Breast epithelium (tissue), 4 donors: ENCODE results near the gene CCM2L. TPM values are rescaled to one million over a fixed set of nuclear protein-coding genes. Genes with fewer than 3 reads are reported as not detected.

Source experiments
- DNase-seq, 2 donors: peaks; one replicate each; pipeline ENCODE4 v3.0.0-alpha.2; 2019; ENCODE audit warnings: low spot score in 2 of 2
- H3K27ac ChIP-seq, 2 donors: fragments of 200-600 bp; sonication (generic) in 1 of 2; one replicate each; pipeline ENCODE4 v1.5.1; 2016 to 2019; ENCODE audit warnings: mild to moderate bottlenecking in 1 of 2
- H3K27me3 ChIP-seq, 2 donors: fragments of 200-600 bp; sonication (generic) in 1 of 2; one replicate each; pipeline versions ENCODE4 v1.5.1 to v1.6.0; 2017 to 2019; ENCODE audit warnings: control low read depth in 1 of 2, mild to moderate bottlenecking in 1 of 2
- H3K36me3 ChIP-seq: fragments of 200-600 bp; one replicate; pipeline ENCODE4 v1.5.1; 2019
- H3K4me1 ChIP-seq, 2 donors: fragments of 200-600 bp; sonication (generic); one replicate each; pipeline ENCODE4 v1.5.1; 2016 to 2019; ENCODE audit warnings: control low read depth in 1 of 2
- H3K4me3 ChIP-seq, 3 donors: fragments of 200-600 bp; sonication (generic); 1 replicate in 2 of 3; 2 replicates in 1 of 3; pipeline ENCODE4 v1.5.1; 2016 to 2019; ENCODE audit warnings: mild to moderate bottlenecking in 3 of 3, moderate library complexity in 2 of 3
- H3K9me3 ChIP-seq, 2 donors: fragments of 200-600 bp; sonication (generic) in 1 of 2; one replicate each; pipeline ENCODE4 v1.5.1; 2016 to 2019; ENCODE audit warnings: control low read depth in 1 of 2
- POLR2A ChIP-seq: fragments of 450-650 bp; IDR thresholded peaks from one replicate; pipeline ENCODE4 v1.6.1; 2016; ENCODE audit warnings: antibody characterized with exemption, mild to moderate bottlenecking, moderate library complexity
- POLR2AphosphoS5 ChIP-seq, 3 donors: sonication (generic); formaldehyde crosslinking; IDR thresholded peaks; one replicate each; pipeline ENCODE4 v1.6.1; 2017; ENCODE audit warnings: antibody characterized with exemption in 3 of 3
- intact Hi-C: fragments of 100-400 bp; cut with DNase I; formaldehyde crosslinking; loops from one replicate; pipeline ENCODE4 v1.15.1; 2023; ENCODE audit warnings: low total_unique reads
- total RNA-seq, 3 donors: library from RNA; depleted of rRNA; stranded (reverse); fragments of >200 nt; gene quantifications; one replicate each; pipeline ENCODE4 v1.1.0, GENCODE V29; 2016
- TF ChIP-seq, protein P1 (sequence below), 3 donors: fragments of 450-650 bp; IDR thresholded peaks; one replicate each; pipeline ENCODE4 v1.5.1; 2016 to 2017; ENCODE audit warnings: antibody characterized with exemption in 3 of 3, mild to moderate bottlenecking in 3 of 3, moderate library complexity in 3 of 3

CCM2L gene
- total RNA-seq, 3 donors from 2014 or later = 2.8 to 9.2 (median 4.6) TPM

GRCh38 chr20:31968291-31969126 lies 41.7 kb upstream of the CCM2L start:
- no peak for TF ChIP-seq POLR2A
- TF ChIP-seq, protein P1, sequence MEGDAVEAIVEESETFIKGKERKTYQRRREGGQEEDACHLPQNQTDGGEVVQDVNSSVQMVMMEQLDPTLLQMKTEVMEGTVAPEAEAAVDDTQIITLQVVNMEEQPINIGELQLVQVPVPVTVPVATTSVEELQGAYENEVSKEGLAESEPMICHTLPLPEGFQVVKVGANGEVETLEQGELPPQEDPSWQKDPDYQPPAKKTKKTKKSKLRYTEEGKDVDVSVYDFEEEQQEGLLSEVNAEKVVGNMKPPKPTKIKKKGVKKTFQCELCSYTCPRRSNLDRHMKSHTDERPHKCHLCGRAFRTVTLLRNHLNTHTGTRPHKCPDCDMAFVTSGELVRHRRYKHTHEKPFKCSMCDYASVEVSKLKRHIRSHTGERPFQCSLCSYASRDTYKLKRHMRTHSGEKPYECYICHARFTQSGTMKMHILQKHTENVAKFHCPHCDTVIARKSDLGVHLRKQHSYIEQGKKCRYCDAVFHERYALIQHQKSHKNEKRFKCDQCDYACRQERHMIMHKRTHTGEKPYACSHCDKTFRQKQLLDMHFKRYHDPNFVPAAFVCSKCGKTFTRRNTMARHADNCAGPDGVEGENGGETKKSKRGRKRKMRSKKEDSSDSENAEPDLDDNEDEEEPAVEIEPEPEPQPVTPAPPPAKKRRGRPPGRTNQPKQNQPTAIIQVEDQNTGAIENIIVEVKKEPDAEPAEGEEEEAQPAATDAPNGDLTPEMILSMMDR (IDR thresholded peaks at IDR 0.05) = no peak
- peak in 2 of 3 donors; percentile 26 for TF ChIP-seq POLR2AphosphoS5 (IDR thresholded peaks at IDR 0.05)
- no peaks in the 10 kb centered on the region for H3K9me3 ChIP-seq
- intact Hi-C loops = no loop called here
- H3K4me1 ChIP-seq = no peaks in the 10 kb centered on the region
- peak in 1 of 2 donors; percentile 73 for DNase-seq
- H3K27me3 ChIP-seq = peaks cover 0 to 54% of the 10 kb centered on the region in 2 donors
- peak overlapping the region in 1 of 3 donors; percentile 40 for H3K4me3 ChIP-seq
- H3K36me3 ChIP-seq = no peaks in the 10 kb centered on the region
- no peak overlapping the region for H3K27ac ChIP-seq

DNA sequence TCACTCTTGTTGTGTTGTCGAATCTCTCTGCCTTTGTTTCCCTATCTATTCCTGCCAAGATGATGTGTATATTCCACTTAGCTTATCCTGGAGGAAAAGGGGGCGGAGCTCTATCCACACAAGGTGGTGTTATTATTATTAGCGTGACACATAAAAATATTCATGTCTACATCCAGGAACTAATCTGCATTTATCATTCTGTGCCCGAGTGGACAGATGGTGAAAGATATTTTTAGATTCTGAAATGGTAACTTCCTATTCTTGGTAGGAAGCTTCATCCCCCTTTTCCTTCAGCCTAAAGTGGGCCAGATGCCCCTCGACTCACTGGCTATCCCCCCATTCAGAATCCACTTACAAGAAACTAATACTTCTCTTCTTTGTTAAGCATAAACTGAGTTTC lies 40.2 kb upstream of the CCM2L start:
- H3K27me3 ChIP-seq = peaks cover 0 to 52% of the 10 kb centered on the region in 2 donors

GRCh38 chr20:31972471-31973021 lies 37.7 kb upstream of the CCM2L start:
- H3K27ac ChIP-seq = no peak overlapping the region
- no peaks in the 10 kb centered on the region for H3K4me1 ChIP-seq
- TF ChIP-seq, protein P1 (IDR thresholded peaks at IDR 0.05) = no peak
- TF ChIP-seq POLR2A (no peak), POLR2AphosphoS5 (IDR thresholded peaks at IDR 0.05) (no peak)
- no peaks in the 10 kb centered on the region for H3K36me3 ChIP-seq
- H3K9me3 ChIP-seq = no peaks in the 10 kb centered on the region
- intact Hi-C loops = no loop called here
- DNase-seq = no peak
- peaks cover 0 to 34% of the 10 kb centered on the region in 2 donors for H3K27me3 ChIP-seq
- H3K4me3 ChIP-seq = no peak overlapping the region

More for the DNA sequence above, 40.2 kb upstream of the CCM2L start:
- Histone ChIP-seq H3K27ac (no peak overlapping the region), H3K4me1 (no peaks in the 10 kb centered on the region), H3K36me3 (no peaks in the 10 kb centered on the region), H3K4me3 (no peak overlapping the region), H3K9me3 (no peaks in the 10 kb centered on the region)
- DNase-seq = no peak
- intact Hi-C loops = no loop called here
- TF ChIP-seq, protein P1 (IDR thresholded peaks at IDR 0.05) = no peak
- TF ChIP-seq POLR2AphosphoS5 (IDR thresholded peaks at IDR 0.05) = no peak

DNA sequence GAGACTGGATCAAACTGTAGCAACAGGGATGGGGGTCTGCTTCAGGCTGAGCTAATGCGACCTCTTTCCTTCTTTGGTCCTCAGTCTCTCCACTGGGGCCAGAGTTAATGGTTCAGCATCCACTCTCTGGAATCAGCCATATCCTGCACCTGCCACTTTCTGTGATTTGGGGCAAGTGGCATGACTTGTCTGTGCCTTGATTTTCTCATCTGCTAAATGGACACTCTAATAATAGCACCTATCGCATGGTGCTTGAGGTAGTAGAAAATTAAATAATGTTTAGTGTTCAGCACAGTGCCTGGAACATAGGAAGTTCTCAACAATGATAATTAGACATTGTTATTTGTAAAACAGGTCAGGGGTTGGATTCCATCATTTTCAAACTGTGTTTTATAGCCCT lies 35.9 kb upstream of the CCM2L start:
- peaks cover 0 to 18% of the 10 kb centered on the region in 2 donors for H3K27me3 ChIP-seq
- no peak for TF ChIP-seq POLR2A
- TF ChIP-seq, protein P1 (IDR thresholded peaks at IDR 0.05) = no peak
- no peak for TF ChIP-seq POLR2AphosphoS5 (IDR thresholded peaks at IDR 0.05)
- intact Hi-C loops = no loop called here

GRCh38 chr20:31974951-31975487 lies 35.2 kb upstream of the CCM2L start:
- no peaks in the 10 kb centered on the region for H3K36me3 ChIP-seq
- TF ChIP-seq, protein P1 (IDR thresholded peaks at IDR 0.05) = no peak
- TF ChIP-seq POLR2A = no peak
- TF ChIP-seq POLR2AphosphoS5 (IDR thresholded peaks at IDR 0.05) = no peak
- intact Hi-C loops = no loop called here
- H3K27me3 ChIP-seq = peaks cover 0 to 18% of the 10 kb centered on the region in 2 donors
- H3K27ac ChIP-seq = no peak overlapping the region
- no peak for DNase-seq
- no peaks in the 10 kb centered on the region for H3K4me1 ChIP-seq
- no peak overlapping the region for H3K4me3 ChIP-seq
- no peaks in the 10 kb centered on the region for H3K9me3 ChIP-seq

More for the DNA sequence above, 35.9 kb upstream of the CCM2L start:
- Histone ChIP-seq H3K4me3 (no peak overlapping the region), H3K36me3 (no peaks in the 10 kb centered on the region), H3K4me1 (no peaks in the 10 kb centered on the region), H3K27ac (no peak overlapping the region), H3K9me3 (no peaks in the 10 kb centered on the region)
- DNase-seq = no peak
